Lower lobe of right lung (tissue), 2 donors: Measurements from ENCODE around the gene BTNL2. TPM values are rescaled to one million over a fixed set of nuclear protein-coding genes. Genes with fewer than 3 reads are reported as not detected.

Experiments used
- ATAC-seq, 2 donors: fragments of 200-7000 bp; cut with Tn5 transposase; one replicate each; pipeline ENCODE4 v1.9.1; 2020 to 2022; ENCODE audit warnings: mild to moderate bottlenecking in 2 of 2, moderate library complexity in 2 of 2
- DNase-seq: peaks from one replicate; pipeline ENCODE4 v3.0.0-alpha.2; 2020
- H3K27ac ChIP-seq: fragments of 200-600 bp; one replicate; pipeline ENCODE4 v1.8.0; 2022
- H3K27me3 ChIP-seq: fragments of 200-600 bp; one replicate; pipeline ENCODE4 v1.8.0; 2022; ENCODE audit warnings: low read depth
- H3K36me3 ChIP-seq: fragments of 200-600 bp; one replicate; pipeline ENCODE4 v1.8.0; 2022; ENCODE audit warnings: mild to moderate bottlenecking
- H3K4me1 ChIP-seq: fragments of 200-600 bp; one replicate; pipeline ENCODE4 v1.8.0; 2022
- H3K4me3 ChIP-seq: fragments of 200-600 bp; one replicate; pipeline ENCODE4 v1.8.0; 2022; ENCODE audit warnings: mild to moderate bottlenecking
- H3K9me3 ChIP-seq: fragments of 200-600 bp; one replicate; pipeline ENCODE4 v1.8.0; 2022
- intact Hi-C: fragments of 100-400 bp; cut with DNase I; formaldehyde crosslinking; loops from one replicate; pipeline ENCODE4 v1.11.0; 2022
- total RNA-seq: library from RNA; stranded (reverse); fragmentation: NEBNext Ultra II Directional; extraction: Animal tissue kit (Norgen Biotek cat#: 25700); gene quantifications from one replicate; pipeline ENCODE4 v1.2.1, GENCODE V29; 2021
- TF ChIP-seq, protein P1 (sequence below): fragments of 200-600 bp; IDR thresholded peaks from one replicate; pipeline ENCODE4 v1.8.0; 2022; ENCODE audit warnings: antibody characterized with exemption, mild to moderate bottlenecking
- donor health status: DM: no; HTN: yes; CAD: no; lungs with severe emphysema.

BTNL2 gene
- total RNA-seq, 1 donor from 2014 or later = not detected

DNA sequence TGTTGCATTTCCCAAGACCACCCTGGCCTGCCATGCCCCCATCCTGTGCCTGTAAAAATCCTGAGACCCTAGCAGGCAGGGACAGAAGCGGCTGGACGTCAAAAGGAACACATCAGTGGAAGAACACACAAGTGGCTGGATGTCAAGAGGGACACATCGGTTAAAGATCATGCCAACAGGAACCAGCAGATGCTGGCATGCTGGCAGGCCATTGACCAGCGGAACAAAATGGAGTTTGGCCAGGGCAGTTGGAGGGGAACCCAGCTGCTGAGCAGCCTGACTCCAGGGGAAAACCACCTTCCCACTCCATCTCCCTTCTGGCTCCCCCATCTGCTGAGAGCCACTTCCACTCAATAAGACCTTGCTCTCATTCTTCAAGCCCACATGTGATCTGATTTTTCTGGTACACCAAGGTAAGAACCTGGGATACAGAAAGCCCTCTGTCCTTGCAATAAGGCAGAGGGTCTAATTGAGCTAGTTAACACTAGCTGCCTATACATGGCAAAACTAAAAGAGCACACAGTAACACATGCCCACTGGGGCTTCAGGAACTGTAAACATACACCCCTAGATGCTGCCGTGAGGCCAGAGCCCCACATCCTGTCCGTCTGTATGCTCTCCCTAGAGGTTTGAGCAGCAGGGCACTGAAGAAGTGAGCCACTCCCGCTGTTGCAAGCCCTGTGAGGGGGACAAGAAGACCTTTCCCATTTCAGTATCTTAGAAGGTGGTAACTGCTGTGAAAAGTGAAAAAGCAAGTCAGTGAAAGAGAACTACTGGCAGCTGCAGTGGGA, 31.0 kb downstream of the BTNL2 start:
- intact Hi-C loops = no loop called here

DNA sequence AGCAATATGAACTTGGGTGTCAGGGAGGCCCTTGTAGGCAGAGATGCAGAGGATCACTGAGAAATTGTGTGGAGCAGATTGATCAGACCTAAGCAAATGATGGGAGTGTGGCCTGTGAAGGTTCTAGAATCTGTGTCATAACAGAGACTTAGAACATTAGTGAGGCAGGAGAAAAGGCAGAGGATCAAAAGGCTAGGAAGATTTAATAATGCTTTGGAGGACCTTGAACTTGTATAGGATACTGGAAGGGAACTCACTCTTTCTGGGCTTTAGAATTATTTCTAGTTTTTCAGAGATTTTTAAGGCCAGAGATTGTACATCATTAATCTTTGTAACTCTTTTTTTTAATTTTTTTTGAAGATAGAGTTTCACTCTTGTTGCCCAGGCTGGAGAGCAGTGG, 35.2 kb downstream of the BTNL2 start, which contains the start of gene TSBP1:
Gene TSBP1 (minus strand): TSS at position 101 of the 400 bp plus-strand sequence. CDS start 197 bp downstream, outside the sequence.
- H3K4me3 ChIP-seq = no peak within 1 kb of the TSS
- H3K4me1 ChIP-seq = no peaks in the 10 kb centered on the region
- intact Hi-C loops = no loop called here
- H3K27me3 ChIP-seq = no peaks in the 10 kb centered on the region
- TF ChIP-seq, protein P1, sequence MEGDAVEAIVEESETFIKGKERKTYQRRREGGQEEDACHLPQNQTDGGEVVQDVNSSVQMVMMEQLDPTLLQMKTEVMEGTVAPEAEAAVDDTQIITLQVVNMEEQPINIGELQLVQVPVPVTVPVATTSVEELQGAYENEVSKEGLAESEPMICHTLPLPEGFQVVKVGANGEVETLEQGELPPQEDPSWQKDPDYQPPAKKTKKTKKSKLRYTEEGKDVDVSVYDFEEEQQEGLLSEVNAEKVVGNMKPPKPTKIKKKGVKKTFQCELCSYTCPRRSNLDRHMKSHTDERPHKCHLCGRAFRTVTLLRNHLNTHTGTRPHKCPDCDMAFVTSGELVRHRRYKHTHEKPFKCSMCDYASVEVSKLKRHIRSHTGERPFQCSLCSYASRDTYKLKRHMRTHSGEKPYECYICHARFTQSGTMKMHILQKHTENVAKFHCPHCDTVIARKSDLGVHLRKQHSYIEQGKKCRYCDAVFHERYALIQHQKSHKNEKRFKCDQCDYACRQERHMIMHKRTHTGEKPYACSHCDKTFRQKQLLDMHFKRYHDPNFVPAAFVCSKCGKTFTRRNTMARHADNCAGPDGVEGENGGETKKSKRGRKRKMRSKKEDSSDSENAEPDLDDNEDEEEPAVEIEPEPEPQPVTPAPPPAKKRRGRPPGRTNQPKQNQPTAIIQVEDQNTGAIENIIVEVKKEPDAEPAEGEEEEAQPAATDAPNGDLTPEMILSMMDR = no peak
- no peaks in the 10 kb centered on the region for H3K9me3 ChIP-seq
- H3K36me3 ChIP-seq = no peaks in the 10 kb centered on the region
- no peak for DNase-seq
- no peak for ATAC-seq
- H3K27ac ChIP-seq = no peak within 1 kb of the TSS

More for the DNA sequence above, 31.0 kb downstream of the BTNL2 start:
- no peak for DNase-seq
- no peak for ATAC-seq
- Histone ChIP-seq H3K27me3 (no peaks in the 10 kb centered on the region), H3K4me1 (no peaks in the 10 kb centered on the region), H3K9me3 (no peaks in the 10 kb centered on the region), H3K4me3 (no peak overlapping the region), H3K36me3 (no peaks in the 10 kb centered on the region), H3K27ac (no peak overlapping the region)
- TF ChIP-seq, protein P1 = no peak

DNA sequence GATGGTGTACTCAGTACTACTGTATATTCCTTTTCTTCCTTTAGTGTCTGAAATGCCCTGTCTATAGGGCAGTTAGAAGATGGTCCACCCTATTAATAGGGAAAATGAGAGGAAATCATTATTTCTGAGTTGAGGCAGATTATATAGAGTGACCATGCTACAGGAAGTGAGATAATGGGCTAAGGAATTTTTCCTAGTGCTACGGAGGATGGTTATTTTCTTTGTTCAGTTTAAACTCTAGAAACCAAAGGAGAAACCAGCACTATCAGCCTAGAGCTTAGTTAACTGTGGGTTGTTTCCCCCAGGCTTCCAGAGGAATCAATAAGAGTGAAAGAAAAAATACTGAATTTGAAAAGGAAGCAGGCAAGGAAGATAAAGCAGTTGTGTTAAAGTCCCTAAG, 35.8 kb downstream of the BTNL2 start:
- no peaks in the 10 kb centered on the region for H3K36me3 ChIP-seq
- intact Hi-C loops = no loop called here
- H3K4me1 ChIP-seq = no peaks in the 10 kb centered on the region
- no peaks in the 10 kb centered on the region for H3K27me3 ChIP-seq
- H3K4me3 ChIP-seq = no peak overlapping the region
- no peak for ATAC-seq
- DNase-seq = no peak
- no peak overlapping the region for H3K27ac ChIP-seq
- H3K9me3 ChIP-seq = no peaks in the 10 kb centered on the region
- TF ChIP-seq, protein P1 = no peak

DNA sequence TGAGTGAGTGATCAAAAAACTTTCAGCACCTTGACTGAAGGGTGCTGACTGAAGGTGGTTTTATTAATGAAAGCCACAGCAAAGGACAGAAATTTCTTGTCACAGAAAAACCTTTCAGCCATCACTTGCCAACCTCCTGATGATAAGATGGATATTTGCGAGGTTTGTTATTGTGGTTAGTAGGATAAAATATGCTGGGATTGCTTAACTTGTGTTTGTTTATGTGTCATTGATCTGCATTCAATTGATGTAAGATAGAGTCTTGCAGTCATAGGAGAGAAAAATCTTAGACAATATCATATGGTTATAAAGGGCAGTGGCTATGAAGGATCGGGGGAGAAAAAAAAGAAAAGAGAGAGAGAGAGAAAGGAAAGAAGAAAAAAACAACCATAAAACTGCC, 36.5 kb downstream of the BTNL2 start:
- H3K9me3 ChIP-seq = no peaks in the 10 kb centered on the region
- ATAC-seq (no peak), DNase-seq (no peak)
- no peak overlapping the region for H3K4me3 ChIP-seq
- H3K27me3 ChIP-seq = no peaks in the 10 kb centered on the region
- H3K4me1 ChIP-seq = no peaks in the 10 kb centered on the region
- TF ChIP-seq, protein P1 = no peak
- H3K27ac ChIP-seq = no peak overlapping the region
- intact Hi-C loops = no loop called here
- H3K36me3 ChIP-seq = no peaks in the 10 kb centered on the region

DNA sequence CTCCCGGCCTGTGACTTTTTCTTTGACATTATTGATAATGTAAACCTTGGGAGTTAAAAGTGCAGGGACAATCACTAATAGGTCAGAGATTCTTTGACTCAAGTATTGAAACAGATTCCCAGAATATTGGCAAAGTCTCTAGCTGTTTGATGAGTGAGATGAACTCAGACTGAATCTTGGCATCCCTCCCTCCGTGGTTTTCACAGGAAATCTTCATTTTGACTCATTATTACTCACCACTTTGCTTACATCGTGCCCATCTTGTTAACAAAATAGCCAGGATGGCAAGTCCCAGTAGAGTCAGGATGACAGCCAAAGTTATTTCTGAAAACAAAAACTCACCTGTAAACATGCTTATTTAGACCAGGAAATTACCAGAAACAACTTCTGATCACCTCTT, 37.3 kb downstream of the BTNL2 start:
- H3K9me3 ChIP-seq = no peaks in the 10 kb centered on the region
- no peaks in the 10 kb centered on the region for H3K4me1 ChIP-seq
- ATAC-seq (no peak), DNase-seq (no peak)
- no peak overlapping the region for H3K27ac ChIP-seq
- TF ChIP-seq, protein P1 = no peak
- H3K4me3 ChIP-seq = no peak overlapping the region
- no peaks in the 10 kb centered on the region for H3K27me3 ChIP-seq
- intact Hi-C loops = no loop called here
- H3K36me3 ChIP-seq = no peaks in the 10 kb centered on the region
